ENCODE data around the gene ENPP6.

Gene ENPP6

DNA sequence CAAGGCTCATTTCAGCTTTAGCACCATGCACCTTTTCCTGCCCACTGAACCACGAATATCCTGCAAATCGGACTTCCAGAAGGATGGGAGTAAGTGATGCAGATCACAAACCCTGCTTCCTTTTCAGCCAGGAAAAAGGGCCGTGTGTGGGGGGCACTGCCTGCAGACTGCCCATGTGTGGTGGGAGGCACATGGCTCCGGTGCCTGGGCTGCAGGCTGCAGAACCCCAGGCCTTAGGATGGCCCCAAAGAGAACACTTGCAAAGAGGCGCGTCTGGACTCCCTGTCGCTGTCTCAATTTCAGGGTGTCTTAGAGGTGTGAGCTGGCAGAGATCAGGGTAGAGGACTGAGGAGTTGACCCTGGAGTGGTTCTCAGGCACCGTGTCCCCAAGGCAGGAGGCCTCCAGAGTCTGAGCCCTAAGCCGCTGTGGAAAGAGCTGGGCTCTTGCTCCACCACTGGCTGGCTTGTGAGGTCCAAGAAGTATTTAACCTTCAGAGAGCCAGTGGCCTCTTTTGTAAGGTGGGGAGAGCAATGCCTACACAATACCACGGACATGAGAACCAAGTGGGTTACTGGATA lies 97.0 kb downstream of the ENPP6 start:
- TF ChIP-seq, protein P1, sequence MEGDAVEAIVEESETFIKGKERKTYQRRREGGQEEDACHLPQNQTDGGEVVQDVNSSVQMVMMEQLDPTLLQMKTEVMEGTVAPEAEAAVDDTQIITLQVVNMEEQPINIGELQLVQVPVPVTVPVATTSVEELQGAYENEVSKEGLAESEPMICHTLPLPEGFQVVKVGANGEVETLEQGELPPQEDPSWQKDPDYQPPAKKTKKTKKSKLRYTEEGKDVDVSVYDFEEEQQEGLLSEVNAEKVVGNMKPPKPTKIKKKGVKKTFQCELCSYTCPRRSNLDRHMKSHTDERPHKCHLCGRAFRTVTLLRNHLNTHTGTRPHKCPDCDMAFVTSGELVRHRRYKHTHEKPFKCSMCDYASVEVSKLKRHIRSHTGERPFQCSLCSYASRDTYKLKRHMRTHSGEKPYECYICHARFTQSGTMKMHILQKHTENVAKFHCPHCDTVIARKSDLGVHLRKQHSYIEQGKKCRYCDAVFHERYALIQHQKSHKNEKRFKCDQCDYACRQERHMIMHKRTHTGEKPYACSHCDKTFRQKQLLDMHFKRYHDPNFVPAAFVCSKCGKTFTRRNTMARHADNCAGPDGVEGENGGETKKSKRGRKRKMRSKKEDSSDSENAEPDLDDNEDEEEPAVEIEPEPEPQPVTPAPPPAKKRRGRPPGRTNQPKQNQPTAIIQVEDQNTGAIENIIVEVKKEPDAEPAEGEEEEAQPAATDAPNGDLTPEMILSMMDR (IDR thresholded peaks at IDR 0.05; ENCODE audit: insufficient read depth, low read depth, low read length, missing control alignments): no peak
- H3K4me3 ChIP-seq (ENCODE audit: low read length): no peak overlapping the region
- no peak for DNase-seq (ENCODE audit: low read depth)

DNA sequence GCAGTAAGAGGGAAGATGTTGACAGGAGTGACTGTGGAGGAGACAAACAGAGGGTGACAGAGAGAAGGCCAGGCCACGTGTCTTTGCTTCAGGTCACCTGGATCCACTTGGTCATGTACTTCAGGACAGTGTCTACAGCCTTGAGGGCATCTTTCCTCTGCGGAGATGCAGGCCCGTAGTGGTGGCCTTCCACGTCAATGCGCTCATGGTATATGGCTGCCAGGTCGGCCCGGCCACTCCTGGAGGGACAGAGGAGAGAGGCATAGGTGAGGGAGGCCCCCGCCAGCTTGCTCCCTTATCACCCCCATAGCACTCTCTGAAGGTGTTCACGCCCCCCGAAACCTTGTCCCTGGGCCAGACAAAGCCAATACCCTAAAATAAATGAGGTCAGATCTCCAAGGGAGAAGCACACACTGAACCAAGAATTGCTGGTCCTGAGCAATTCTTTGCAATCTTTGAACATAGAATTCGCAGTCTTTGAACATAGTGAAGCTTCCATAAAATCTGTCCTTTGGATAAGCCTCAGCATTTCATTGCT lies 99.9 kb downstream of the ENPP6 start:
- no peak overlapping the region for H3K4me3 ChIP-seq (ENCODE audit: low read length)
- TF ChIP-seq, protein P1 (IDR thresholded peaks at IDR 0.05; ENCODE audit: insufficient read depth, low read depth, low read length, missing control alignments): no peak
- no peak for DNase-seq (ENCODE audit: low read depth)

DNA sequence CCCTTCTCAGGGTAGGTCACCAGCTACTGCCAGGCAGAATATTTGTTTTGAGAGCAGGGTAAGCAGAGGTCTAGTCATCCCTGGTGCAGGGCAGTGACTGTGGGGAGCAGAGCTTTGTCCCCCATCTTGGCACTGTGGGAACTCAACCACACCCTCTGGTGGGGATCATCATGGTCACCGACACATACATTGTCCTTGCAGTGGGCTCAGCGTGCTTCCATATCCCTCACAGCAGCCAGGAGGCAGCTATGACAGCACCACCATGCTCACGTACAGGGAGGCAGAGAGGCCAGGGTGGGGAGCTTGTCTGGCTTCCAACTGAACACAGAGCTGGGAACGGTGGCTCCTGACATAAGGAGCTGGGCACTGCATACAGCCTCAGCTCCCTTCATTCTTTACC lies 102.3 kb downstream of the ENPP6 start:
- H3K4me3 ChIP-seq (ENCODE audit: low read length): no peak overlapping the region
- DNase-seq (ENCODE audit: low read depth): no peak
- TF ChIP-seq, protein P1 (IDR thresholded peaks at IDR 0.05; ENCODE audit: insufficient read depth, low read depth, low read length, missing control alignments): no peak

DNA sequence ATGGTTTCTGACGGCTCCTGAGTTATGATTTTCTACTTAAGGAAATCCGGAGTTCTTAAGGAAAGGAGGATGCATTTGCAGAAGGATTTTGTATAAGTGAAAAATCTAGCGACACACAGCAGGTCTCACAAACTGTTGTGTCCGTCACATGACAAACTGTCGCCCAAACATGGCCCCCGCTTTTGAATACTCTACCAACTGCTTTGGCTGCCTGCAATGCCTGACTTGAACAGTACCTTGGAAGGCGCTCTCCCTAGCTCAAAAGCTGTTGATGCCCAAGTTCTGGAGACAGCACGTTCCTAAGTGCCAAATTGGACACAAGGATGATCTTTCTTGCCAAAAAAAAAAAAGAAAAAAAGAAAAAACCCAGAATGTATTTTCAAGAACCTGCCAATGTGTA lies 103.2 kb downstream of the ENPP6 start:
- H3K4me3 ChIP-seq (ENCODE audit: low read length): no peak overlapping the region
- TF ChIP-seq, protein P1 (IDR thresholded peaks at IDR 0.05; ENCODE audit: insufficient read depth, low read depth, low read length, missing control alignments): peak; percentile 9
- DNase-seq (ENCODE audit: low read depth): no peak

DNA sequence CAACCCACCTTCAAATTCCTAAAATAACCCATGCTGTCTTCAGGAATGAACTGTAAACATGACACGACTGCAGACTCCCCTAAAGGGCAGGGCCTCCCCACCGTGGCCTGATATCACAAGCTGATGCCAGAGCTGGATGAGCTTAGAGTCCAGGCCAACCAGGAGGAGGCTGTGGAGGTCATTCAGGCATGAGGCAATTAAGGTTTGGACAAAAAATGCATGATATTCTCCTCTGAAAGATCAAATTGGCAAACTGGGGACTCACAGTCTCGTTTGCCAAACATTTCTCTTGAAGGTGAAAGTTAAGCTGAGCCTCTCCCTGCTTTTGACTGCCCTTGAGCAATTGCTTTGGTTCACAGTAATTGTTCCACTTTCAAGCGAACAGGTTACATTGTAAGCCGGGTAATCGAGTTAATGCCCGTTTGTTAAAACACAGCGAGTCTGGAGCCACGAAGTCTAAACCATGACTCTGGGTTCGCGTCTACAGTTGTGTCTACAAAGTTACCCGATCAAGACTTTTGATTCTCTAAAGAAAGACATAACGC lies 105.6 kb downstream of the ENPP6 start:
- TF ChIP-seq, protein P1 (IDR thresholded peaks at IDR 0.05; ENCODE audit: insufficient read depth, low read depth, low read length, missing control alignments): no peak
- no peak overlapping the region for H3K4me3 ChIP-seq (ENCODE audit: low read length)
- no peak for DNase-seq (ENCODE audit: low read depth)

DNA sequence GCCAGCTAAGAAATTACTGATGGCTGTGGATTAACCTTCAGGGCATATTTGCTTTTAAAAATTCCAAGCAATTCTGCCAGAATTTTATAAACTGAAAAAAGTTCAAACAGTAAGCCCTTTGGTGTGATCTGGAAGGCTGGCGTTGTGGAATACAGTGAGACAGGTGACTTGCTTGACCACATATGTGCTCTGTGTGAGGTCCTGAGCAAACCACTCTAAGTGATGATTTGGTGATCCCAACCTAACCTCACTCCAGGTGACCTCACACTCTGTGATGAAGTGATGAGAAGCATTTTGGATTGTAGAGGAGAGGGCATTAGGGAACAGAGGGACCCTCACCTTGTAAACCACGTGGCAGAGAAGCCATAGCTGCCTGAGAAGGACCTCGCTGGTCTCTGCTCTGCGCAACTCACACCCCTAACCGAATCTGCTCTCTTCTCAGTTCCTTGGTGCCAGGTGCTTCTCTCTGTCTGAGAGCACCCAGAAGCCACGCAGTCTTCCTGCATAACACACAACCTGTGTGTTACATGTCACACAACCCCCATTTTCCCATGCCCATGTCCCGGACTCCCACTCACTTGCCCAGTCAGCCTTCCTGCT lies 106.3 kb downstream of the ENPP6 start:
- H3K4me3 ChIP-seq (ENCODE audit: low read length): no peak overlapping the region
- TF ChIP-seq, protein P1 (IDR thresholded peaks at IDR 0.05; ENCODE audit: insufficient read depth, low read depth, low read length, missing control alignments): no peak
- no peak for DNase-seq (ENCODE audit: low read depth)
